A549 (cell line): ENCODE results near the gene TBC1D22A. TPM values are rescaled to one million over a fixed set of nuclear protein-coding genes. Genes with fewer than 3 reads are reported as not detected.

Source experiments
- ATAC-seq, 2 experiments: fragments of 200-7000 bp in 1 of 2; fragments of >200 bp in 1 of 2; cut with Nextera tagmentation in 1 of 2; cut with Tn5 transposase in 1 of 2; 3 replicates each; pipeline versions ENCODE4 v1.8.0 to v1.9.1; 2018 to 2020; ENCODE audit warnings: mild to moderate bottlenecking in 1 of 2, moderate library complexity in 1 of 2
- CTCF ChIA-PET: fragments of 300-600 bp; sonication (Branson Sonifier 250); formaldehyde crosslinking; extraction: SDS; loops from one replicate; lab custom pipeline; 2021; ENCODE audit warnings: antibody characterized with exemption, inconsistent platforms; lab: Yijun Ruan, JAX
- POLR2A ChIA-PET: fragments of 350-600 bp; formaldehyde crosslinking; extraction: SDS; loops from one replicate; lab custom pipeline; 2021; ENCODE audit warnings: antibody characterized with exemption, inconsistent platforms; lab: Yijun Ruan, JAX
- DNase-seq, 2 experiments: peaks; one replicate each; pipeline versions ENCODE4 v3.0.0 to v3.0.0-alpha.2; 2011 to 2016; ENCODE audit warnings: low read depth in 1 of 2, low spot score in 1 of 2
- FAIRE-seq: peaks from 2 replicates; lab custom pipeline; 2011; peaks lifted over from hg19 to GRCh38; lab: Jason Lieb, UNC
- H3K27ac ChIP-seq, 2 experiments: fragments of >200 bp; sonication (Bioruptor Twin); formaldehyde crosslinking; 3 replicates each; pipeline ENCODE4 v1.5.1; 2016 to 2017
- H3K4me1 ChIP-seq: fragments of >200 bp; sonication (Bioruptor Twin); formaldehyde crosslinking; 3 replicates; pipeline ENCODE4 v1.6.1; 2016
- H3K4me2 ChIP-seq: fragments of >200 bp; sonication (Bioruptor Twin); formaldehyde crosslinking; 3 replicates; pipeline ENCODE4 v1.6.1; 2016
- H3K4me3 ChIP-seq: fragments of >200 bp; sonication (Bioruptor Twin); formaldehyde crosslinking; 3 replicates; pipeline ENCODE4 v1.5.1; 2016
- H3K9me3 ChIP-seq: fragments of >200 bp; sonication (Bioruptor Twin); formaldehyde crosslinking; 3 replicates; pipeline ENCODE4 v1.6.1; 2016
- CBX2 ChIP-seq: fragments of 200-600 bp; sonication (generic); IDR thresholded peaks from 2 replicates; pipeline ENCODE4 v1.6.1; 2016; ENCODE audit warnings: low read depth, mild to moderate bottlenecking, borderline replicate concordance
- CBX8 ChIP-seq: fragments of 200-600 bp; sonication (generic); IDR thresholded peaks from 2 replicates; pipeline ENCODE4 v1.6.1; 2016
- CEBPB ChIP-seq, 2 experiments: fragments of >200 bp in 1 of 2; sonication (Bioruptor Twin) in 1 of 2; formaldehyde crosslinking in 1 of 2; IDR thresholded peaks; 2 replicates each; pipeline ENCODE4 v1.6.1; 2012 to 2016
- CHD4 ChIP-seq: fragments of 200-600 bp; sonication (generic); IDR thresholded peaks from 2 replicates; pipeline ENCODE4 v1.6.1; 2016; ENCODE audit warnings: antibody characterized with exemption, mild to moderate bottlenecking, borderline replicate concordance
- CTCF ChIP-seq: fragments of >200 bp; sonication (Bioruptor Twin); formaldehyde crosslinking; IDR thresholded peaks from 3 replicates; pipeline ENCODE4 v1.5.1; 2016
- EHMT2 ChIP-seq: fragments of 200-600 bp; sonication (generic); IDR thresholded peaks from 2 replicates; pipeline ENCODE4 v1.6.1; 2016; ENCODE audit warnings: antibody characterized with exemption, low read depth, mild to moderate bottlenecking, moderate library complexity
- FOSB ChIP-seq: fragments of 250-450 bp; sonication (Bioruptor Pico); IDR thresholded peaks from 2 replicates; pipeline ENCODE4 v1.5.0; 2020; ENCODE audit warnings: mild to moderate bottlenecking, moderate library complexity
- FOSL2 ChIP-seq, 2 experiments: fragments of 450-650 bp in 1 of 2; fragments of >200 bp in 1 of 2; sonication (Bioruptor Twin) in 1 of 2; formaldehyde crosslinking; IDR thresholded peaks; 2 replicates each; pipeline versions ENCODE4 v1.5.0 to v1.6.1; 2016 to 2020; ENCODE audit warnings: mild to moderate bottlenecking in 1 of 2, moderate library complexity in 1 of 2
- HES2 ChIP-seq: fragments of >200 bp; sonication (Bioruptor Twin); formaldehyde crosslinking; IDR thresholded peaks from 2 replicates; pipeline ENCODE4 v1.6.1; 2016
- HOXB13 ChIP-seq: fragments of 250-450 bp; sonication (Bioruptor Pico); IDR thresholded peaks from 2 replicates; pipeline ENCODE4 v1.5.0; 2020; ENCODE audit warnings: low read depth, mild to moderate bottlenecking, moderate library complexity
- HOXB5 ChIP-seq: fragments of 250-450 bp; sonication (Bioruptor Pico); IDR thresholded peaks from 2 replicates; pipeline ENCODE4 v1.5.0; 2020; ENCODE audit warnings: mild to moderate bottlenecking, moderate library complexity
- KDM5A ChIP-seq: fragments of 200-600 bp; sonication (generic); IDR thresholded peaks from 2 replicates; pipeline ENCODE4 v1.6.1; 2016; ENCODE audit warnings: antibody characterized with exemption, mild to moderate bottlenecking
- MAFK ChIP-seq: fragments of 450-650 bp; IDR thresholded peaks from 2 replicates; pipeline ENCODE4 v1.6.1; 2014; ENCODE audit not compliant: partially characterized antibody
- NPAS2 ChIP-seq: fragments of 250-450 bp; sonication (Bioruptor Pico); IDR thresholded peaks from 2 replicates; pipeline ENCODE4 v1.8.0; 2022; ENCODE audit warnings: mild to moderate bottlenecking, moderate library complexity, borderline replicate concordance
- RFX5 ChIP-seq: fragments of 450-650 bp; IDR thresholded peaks from 2 replicates; pipeline ENCODE4 v1.7.1; 2014; ENCODE audit warnings: antibody characterized with exemption, mild to moderate bottlenecking, moderate library complexity
- RNF2 ChIP-seq: fragments of 200-600 bp; sonication (generic); IDR thresholded peaks from 2 replicates; pipeline ENCODE4 v1.6.1; 2016; ENCODE audit warnings: low read depth, mild to moderate bottlenecking, antibody characterized with exemption, moderate library complexity, borderline replicate concordance
- SMC3 ChIP-seq: fragments of >200 bp; sonication (Bioruptor Twin); formaldehyde crosslinking; IDR thresholded peaks from 3 replicates; pipeline ENCODE4 v1.6.1; 2018; ENCODE audit warnings: inconsistent platforms
- TFCP2L1 ChIP-seq: fragments of 250-450 bp; sonication (Bioruptor Pico); IDR thresholded peaks from 2 replicates; pipeline ENCODE4 v1.5.0; 2021; ENCODE audit warnings: mild to moderate bottlenecking
- TP53 ChIP-seq: fragments of 250-450 bp; sonication (Bioruptor Pico); IDR thresholded peaks from 2 replicates; pipeline ENCODE4 v1.5.0; 2021; ENCODE audit warnings: mild to moderate bottlenecking, moderate library complexity
- USF2 ChIP-seq: fragments of 450-650 bp; IDR thresholded peaks from 2 replicates; pipeline ENCODE4 v1.6.1; 2014; ENCODE audit warnings: antibody characterized with exemption
- WGBS: methylation state at CpG from one replicate; pipeline ENCODE4 v1.1.6; 2017; ENCODE audit errors: missing lambda C conversion rate; 5-methylcytosine and 5-hydroxymethylcytosine counted together
- polyA plus RNA-seq, 4 experiments: library from polyadenylated mRNA; depleted of rRNA in 3 of 4; stranded (reverse); fragments of >200 nt; fragmentation: RNase III in 1 of 4; extraction: RNeasy Plus Mini Kit Qiagen cat#74134 plus additional on column Dnase treatment in 1 of 4; gene quantifications; 2 replicates in 3 of 4; 3 replicates in 1 of 4; pipeline ENCODE4 v1.2.3, GENCODE V29; 2011 to 2017

The TBC1D22A gene
- polyA plus RNA-seq, 2 of the 4 experiments (the other 2 are of a cell fraction): 8.9 to 10.8 TPM

GRCh38 chr22:46774253-46774979, 12.0 kb downstream of the TBC1D22A start:
- POLR2A ChIA-PET: interaction anchor here (1.2 to 3.5 kb wide), 2 partner anchors 12 to 16 kb away, joined by 3 to 43 read pairs; partner anchors contain the start of gene TBC1D22A
- WGBS: 67% methylated on average over 18 of the region's 24 CpGs
- no peak for TF ChIP-seq EHMT2
- TF ChIP-seq CBX8: no peak
- TF ChIP-seq USF2: no peak
- no peak for TF ChIP-seq NPAS2
- TF ChIP-seq HES2: no peak
- TF ChIP-seq MAFK: no peak
- no peak for TF ChIP-seq HOXB13 (CRISPR knock-in tag)
- no peak for TF ChIP-seq KDM5A
- no peak for TF ChIP-seq CBX2
- TF ChIP-seq CEBPB (IDR thresholded peaks at IDR 0.05): no peak
- no peak for TF ChIP-seq FOSL2 (IDR thresholded peaks at IDR 0.05)
- no peak for TF ChIP-seq FOSL2 (CRISPR knock-in tag; IDR thresholded peaks at IDR 0.05)
- no peak for TF ChIP-seq SMC3
- no peak for TF ChIP-seq TFCP2L1 (CRISPR knock-in tag)
- TF ChIP-seq RNF2: no peak
- TF ChIP-seq, all 56 proteins: peak for 0
- peak overlapping the region; percentile 30 for H3K4me3 ChIP-seq
- H3K4me1 ChIP-seq: peaks cover 35% of the 10 kb centered on the region
- FAIRE-seq (no peak), DNase-seq (no peak), ATAC-seq (peak in 1 of 2 experiments; percentile 74; a peak in 2 of 6 replicates)
- no peaks in the 10 kb centered on the region for H3K9me3 ChIP-seq
- H3K27ac ChIP-seq: peak overlapping the region; percentile 90 to 96
- H3K4me2 ChIP-seq: peak overlapping the region; percentile 83
- CTCF ChIA-PET: interaction anchor here (0.6 to 3.6 kb wide), 5 partner anchors 9 to 35 kb away, joined by 3 to 13 read pairs (median 5); no protein-coding TSS in a partner anchor

GRCh38 chr22:46774980-46775849, 12.8 kb downstream of the TBC1D22A start:
- FAIRE-seq (no peak), ATAC-seq (no peak), DNase-seq (no peak)
- ChIA-PET POLR2A (interaction anchor here (3.5 kb wide), 1 partner anchor 13 kb away, joined by 43 read pairs; the partner anchor contains the start of gene TBC1D22A), CTCF (interaction anchor here (0.6 to 3.6 kb wide), 5 partner anchors 9 to 23 kb away, joined by 3 to 13 read pairs (median 4); no protein-coding TSS in a partner anchor)
- peak overlapping the region; percentile 90 to 96 for H3K27ac ChIP-seq
- no peak overlapping the region; the same call in 2 of the 3 replicates for H3K4me3 ChIP-seq
- H3K4me2 ChIP-seq: peak overlapping the region; percentile 83
- no peaks in the 10 kb centered on the region for H3K9me3 ChIP-seq
- WGBS: 87% methylated on average over 20 of the region's 20 CpGs
- TF ChIP-seq HOXB5 (CRISPR knock-in tag): no peak
- TF ChIP-seq RNF2: no peak
- no peak for TF ChIP-seq RFX5
- TF ChIP-seq FOSB: no peak
- TF ChIP-seq CTCF: no peak
- no peak for TF ChIP-seq TP53 (CRISPR knock-in tag)
- no peak for TF ChIP-seq CHD4
- peaks cover 35% of the 10 kb centered on the region for H3K4me1 ChIP-seq
